K562 (cell line): ENCODE data around the gene PITPNM1. TPM values are rescaled to one million over a fixed set of nuclear protein-coding genes. Genes with fewer than 3 reads are reported as not detected.
"Not testable (repeated sequence)": the region's sequence is repeated elsewhere in the genome, so short reads cannot be mapped to it uniquely, and the experiment has no call there.

Experiments
- ATAC-seq: fragments of 200-7000 bp; cut with Tn5 transposase; 3 replicates; pipeline ENCODE4 v1.9.1; 2020; ENCODE audit warnings: moderate library complexity
- BruUV-seq: library from RNA; stranded (reverse); fragments of 400-500 nt; replicated peaks from 2 replicates; lab custom pipeline; 2021; lab: Mats Ljungman, UMichigan
- CTCF ChIA-PET: fragments of 300-600 bp; formaldehyde crosslinking; extraction: SDS; loops from one replicate; lab custom pipeline; 2021; ENCODE audit warnings: low intra/inter-chr PET ratio; lab: Yijun Ruan, JAX
- POLR2A ChIA-PET: fragments of 300-600, 350-650 bp; sonication (Branson Sonifier 250); formaldehyde crosslinking; extraction: SDS; loops from one replicate; lab custom pipeline; 2021; ENCODE audit warnings: antibody characterized with exemption, inconsistent platforms; lab: Yijun Ruan, JAX
- DNase-seq, 4 experiments: peaks; one replicate each; pipeline versions ENCODE4 v3.0.0 to v3.0.0-alpha.2; 2011 to 2018; ENCODE audit warnings: low spot score in 3 of 4, mixed read lengths in 3 of 4; ENCODE audit errors: extremely low read depth in 1 of 4
- FAIRE-seq: peaks from 2 replicates; lab custom pipeline; 2011; peaks lifted over from hg19 to GRCh38; lab: Jason Lieb, UNC
- H2AFZ ChIP-seq: 2 replicates; pipeline ENCODE4 v1.6.0; 2011; ENCODE audit warnings: low read depth, low read length, control low read depth, inconsistent platforms
- H3K27ac ChIP-seq: fragments of 200-600 bp; 3 replicates; pipeline ENCODE4 v1.8.0; 2011; ENCODE audit warnings: low read depth, mild to moderate bottlenecking, control low read depth, inconsistent platforms, low read length, moderate library complexity, mixed read lengths; ENCODE audit errors: extremely low read depth
- H3K27me3 ChIP-seq, 2 experiments: fragments of 300-600 bp in 1 of 2; 2 replicates in 1 of 2; 3 replicates in 1 of 2; pipeline versions ENCODE4 v1.6.0 to v1.8.0; 2011; ENCODE audit warnings: inconsistent platforms in 2 of 2, low read length in 2 of 2, mild to moderate bottlenecking in 1 of 2, mixed read lengths in 1 of 2, moderate library complexity in 1 of 2; ENCODE audit not compliant: control insufficient read depth in 2 of 2, insufficient read depth in 2 of 2
- H3K36me3 ChIP-seq: fragments of 300-600 bp; 3 replicates; pipeline ENCODE4 v1.8.0; 2011; ENCODE audit warnings: mild to moderate bottlenecking, low read length, inconsistent platforms; ENCODE audit not compliant: control insufficient read depth, insufficient read depth
- H3K4me1 ChIP-seq, 2 experiments: fragments of 200-600 bp in 1 of 2; replicated peaks in 1 of 2; 2 replicates in 1 of 2; 3 replicates in 1 of 2; pipeline versions ENCODE4 v1.5.1 to v1.8.0; 2011; ENCODE audit warnings: inconsistent platforms in 2 of 2, low read length in 2 of 2, mild to moderate bottlenecking in 1 of 2, mixed read lengths in 1 of 2, moderate library complexity in 1 of 2; ENCODE audit not compliant: control insufficient read depth in 2 of 2, insufficient read depth in 2 of 2
- H3K4me2 ChIP-seq: 2 replicates; pipeline ENCODE4 v1.6.1; 2011; ENCODE audit warnings: low read length, control low read depth, inconsistent platforms, mixed read lengths; ENCODE audit not compliant: insufficient read depth
- H3K4me3 ChIP-seq: fragments of 200-600 bp; sonication (generic), shearing (Covaris generic); 2 replicates; pipeline ENCODE4 v1.5.1; 2016; ENCODE audit warnings: control low read depth, inconsistent platforms
- H3K79me2 ChIP-seq: fragments of 200-600 bp; 3 replicates; pipeline ENCODE4 v1.8.0; 2011; ENCODE audit warnings: low read length, inconsistent platforms; ENCODE audit not compliant: control insufficient read depth, insufficient read depth
- H3K9ac ChIP-seq, 2 experiments: 2 replicates each; pipeline versions ENCODE4 v1.6.0 to v1.6.1; 2011; ENCODE audit warnings: low read depth in 2 of 2, low read length in 2 of 2, control low read depth in 1 of 2, inconsistent platforms in 1 of 2, mild to moderate bottlenecking in 1 of 2, mixed read lengths in 1 of 2; ENCODE audit not compliant: insufficient read depth in 1 of 2
- H3K9me1 ChIP-seq: one replicate; pipeline ENCODE4 v1.6.0; 2011; ENCODE audit warnings: inconsistent platforms, mild to moderate bottlenecking, low read length, moderate library complexity; ENCODE audit not compliant: control insufficient read depth, insufficient read depth
- H3K9me3 ChIP-seq: replicated peaks from 2 replicates; pipeline ENCODE4 v1.5.1; 2011; ENCODE audit warnings: low read depth, low read length, inconsistent platforms; ENCODE audit not compliant: control insufficient read depth, insufficient read depth
- H4K20me1 ChIP-seq: replicated peaks from 2 replicates; pipeline ENCODE4 v1.6.1; 2011; ENCODE audit warnings: low read length, inconsistent platforms, mixed read lengths; ENCODE audit not compliant: control insufficient read depth, insufficient read depth
- ARID1B ChIP-seq: fragments of 450-650 bp; IDR thresholded peaks from 2 replicates; pipeline ENCODE4 v1.6.1; 2016; ENCODE audit warnings: antibody characterized with exemption, mild to moderate bottlenecking, inconsistent platforms
- CXXC5 ChIP-seq: fragments of 250-450 bp; sonication (Bioruptor Pico); IDR thresholded peaks from 2 replicates; pipeline ENCODE4 v1.8.0; 2022; ENCODE audit warnings: inconsistent platforms, mild to moderate bottlenecking, moderate library complexity
- E2F8 ChIP-seq: fragments of 450-650 bp; IDR thresholded peaks from 2 replicates; pipeline ENCODE4 v1.7.1; 2018; ENCODE audit warnings: mild to moderate bottlenecking, low read depth; ENCODE audit not compliant: partially characterized antibody
- ESRRA ChIP-seq: fragments of 450-650 bp; IDR thresholded peaks from 2 replicates; pipeline ENCODE4 v1.6.1; 2014; ENCODE audit warnings: low read depth, mild to moderate bottlenecking, moderate library complexity, borderline replicate concordance
- L3MBTL2 ChIP-seq: fragments of 450-650 bp; IDR thresholded peaks from 2 replicates; pipeline ENCODE4 v1.6.1; 2016; ENCODE audit warnings: mild to moderate bottlenecking, moderate library complexity
- SMARCA4 ChIP-seq: fragments of 450-650 bp; IDR thresholded peaks from 2 replicates; pipeline ENCODE4 v1.6.1; 2016
- SMARCA5 ChIP-seq: fragments of 450-650 bp; IDR thresholded peaks from 2 replicates; pipeline ENCODE4 v1.6.1; 2016
- SOX6 ChIP-seq: fragments of 450-650 bp; IDR thresholded peaks from 2 replicates; pipeline ENCODE4 v1.6.1; 2014; ENCODE audit warnings: mild to moderate bottlenecking
- WGBS: fragments of 100-300 bp; shearing (Covaris generic); methylation state at CpG from one replicate; pipeline ENCODE4 v1.1.6; 2016; ENCODE audit warnings: low coverage, mixed read lengths; ENCODE audit not compliant: insufficient coverage; ENCODE audit errors: missing lambda C conversion rate; 5-methylcytosine and 5-hydroxymethylcytosine counted together
- in situ Hi-C: fragments of 300-500 bp; cut with MboI; formaldehyde crosslinking; loops from 4 replicates; pipeline ENCODE4 v1.15.0; 2018; ENCODE audit warnings: inconsistent platforms, mixed read lengths
- intact Hi-C: fragments of 100-400 bp; cut with micrococcal nuclease; formaldehyde crosslinking; loops from 2 replicates; pipeline ENCODE4 v1.14.2; 2022
- polyA plus RNA-seq, 8 experiments: library from polyadenylated mRNA; depleted of rRNA in 4 of 8; stranded (reverse) in 5 of 8; unstranded in 3 of 8; fragments of >200 nt; fragmentation: Nextera tagmentation in 2 of 8; fragmentation: Illumina TruSeq in 1 of 8; extraction: Ambion mirVana in 2 of 8; extraction: Trizol in 1 of 8; gene quantifications; 2 replicates each; pipeline versions ENCODE4 v1.2.1 to v1.2.3, GENCODE V29; 2011 to 2014; ENCODE audit warnings: inconsistent platforms in 1 of 8, missing spikeins in 1 of 8
- total RNA-seq, 7 experiments: library from RNA; depleted of rRNA in 6 of 7; stranded (reverse); fragments of >200 nt in 6 of 7; fragmentation: Illumina TruSeq in 2 of 7; extraction: Trizol in 2 of 7; gene quantifications; 2 replicates each; pipeline versions ENCODE4 v1.2.1 to v1.2.3, GENCODE V29; 2011 to 2021; ENCODE audit warnings: low replicate concordance in 1 of 7

Gene PITPNM1
- total and polyA plus RNA-seq, 9 of the 15 experiments (the other 6 are each of a cell fraction or from before 2014, with no cell fraction given), result 0.11 to 53.7 (median 16.0) TPM

- H3K9me3 ChIP-seq, H4K20me1 ChIP-seq, H3K27me3 ChIP-seq, FAIRE-seq, H3K36me3 ChIP-seq, in situ Hi-C loops, intact Hi-C loops, H3K4me3 ChIP-seq, DNase-seq, BruUV-seq, H3K9ac ChIP-seq, H3K4me2 ChIP-seq, H3K9me1 ChIP-seq, H3K79me2 ChIP-seq: not testable (repeated sequence)
- ATAC-seq, result peak; percentile 65
- ChIA-PET CTCF (interaction anchor here (0.6 kb wide), 1 partner anchor 612 kb away, joined by 3 read pairs; no protein-coding TSS in a partner anchor), POLR2A (interaction anchor here (0.6 to 1.5 kb wide), 4 partner anchors 9 to 54 kb away, joined by 3 to 4 read pairs (median 4); no protein-coding TSS in a partner anchor)
- WGBS, result 48% methylated on average over 8 of the region's 16 CpGs
- H2AFZ ChIP-seq, result peak overlapping the region; percentile 73
- peak overlapping the region; percentile 76 for H3K27ac ChIP-seq
- H3K4me1 ChIP-seq, result peaks cover 12 to 32% of the 10 kb centered on the region in 2 experiments; a peak in 4 of 5 replicates
- TF ChIP-seq CXXC5 (CRISPR knock-in tag) (peak; percentile 32; the same call in 1 of the 2 replicates), ESRRA (0 out of 2 replicates have a peak, but pooled peaks have one; percentile 48), ARID1B (peak; percentile 82), SOX6 (peak; percentile 70; the same call in 1 of the 2 replicates), SMARCA4 (peak; percentile 72), E2F8 (peak; percentile 8), L3MBTL2 (peak; percentile 45; the same call in 1 of the 2 replicates), SMARCA5 (0 out of 2 replicates have a peak, but pooled peaks have one; percentile 12)
Measured at GRCh38 chr11:67477344-67478050, 27.7 kb downstream of the PITPNM1 start.
